SK-N-MC (cell line): ENCODE data around the gene CSMD2.

Source experiments
- EZH2 ChIP-seq: fragments of 200-600 bp; sonication (generic); IDR thresholded peaks from one replicate; pipeline ENCODE4 v1.6.1; 2017; ENCODE audit warnings: antibody characterized with exemption
- POLR2AphosphoS5 ChIP-seq: IDR thresholded peaks from 2 replicates; pipeline ENCODE4 v1.6.1; 2012; ENCODE audit warnings: mild to moderate bottlenecking, low read depth, low read length, borderline replicate concordance

DNA sequence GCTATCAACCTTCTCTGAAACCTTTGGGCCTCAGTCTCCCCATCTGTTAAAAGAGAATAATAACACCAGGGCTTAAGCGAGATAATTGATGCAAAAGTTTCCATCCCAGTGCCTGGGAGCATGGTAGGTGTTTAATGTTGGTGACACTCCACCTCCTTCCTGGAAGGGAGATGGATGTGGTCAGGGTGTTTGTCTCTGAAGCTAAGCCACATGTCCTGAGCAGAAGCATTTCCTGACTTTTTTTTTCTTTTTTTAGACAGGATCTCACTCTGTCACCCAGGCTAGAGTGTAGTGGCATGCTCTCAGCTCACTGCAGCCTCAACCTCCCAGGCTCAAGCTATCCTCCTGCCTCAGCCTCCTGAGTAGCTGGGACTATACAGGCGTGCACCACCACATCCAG lies 373.8 kb downstream of the CSMD2 start:
- TF ChIP-seq EZH2 = no peak
- no peak for TF ChIP-seq POLR2AphosphoS5
